Neuron (in vitro differentiated cells): ENCODE measurements around the gene WIPF2.
"Not testable (repeated sequence)": the region's sequence is repeated elsewhere in the genome, so short reads cannot be mapped to it uniquely, and the experiment has no call there.

Experiments
- H2AFZ ChIP-seq: one replicate; pipeline ENCODE4 v1.6.1; 2013; ENCODE audit warnings: low read depth, mild to moderate bottlenecking, inconsistent platforms, low read length, moderate library complexity
- H3K27me3 ChIP-seq: one replicate; pipeline ENCODE4 v1.6.1; 2013; ENCODE audit warnings: low read length; ENCODE audit not compliant: insufficient read depth
- H3K36me3 ChIP-seq: one replicate; pipeline ENCODE4 v1.6.1; 2013; ENCODE audit warnings: low read length; ENCODE audit not compliant: insufficient read depth
- H3K4me1 ChIP-seq: one replicate; pipeline ENCODE4 v1.6.1; 2013; ENCODE audit warnings: low read length; ENCODE audit not compliant: insufficient read depth
- H3K4me3 ChIP-seq: 2 replicates; pipeline ENCODE4 v1.5.1; 2013; ENCODE audit warnings: mild to moderate bottlenecking, low read length, moderate library complexity
- H3K9me3 ChIP-seq: one replicate; pipeline ENCODE4 v1.6.1; 2013; ENCODE audit warnings: low read length

Gene WIPF2

GRCh38 chr17:40301315-40301714 lies 82.2 kb downstream of the WIPF2 start:
- Histone ChIP-seq H3K27me3 (no peaks in the 10 kb centered on the region), H3K9me3 (no peaks in the 10 kb centered on the region), H3K4me1 (peaks cover 2% of the 10 kb centered on the region), H3K4me3 (no peak overlapping the region), H2AFZ (no peak overlapping the region), H3K36me3 (peaks cover 32% of the 10 kb centered on the region)

DNA sequence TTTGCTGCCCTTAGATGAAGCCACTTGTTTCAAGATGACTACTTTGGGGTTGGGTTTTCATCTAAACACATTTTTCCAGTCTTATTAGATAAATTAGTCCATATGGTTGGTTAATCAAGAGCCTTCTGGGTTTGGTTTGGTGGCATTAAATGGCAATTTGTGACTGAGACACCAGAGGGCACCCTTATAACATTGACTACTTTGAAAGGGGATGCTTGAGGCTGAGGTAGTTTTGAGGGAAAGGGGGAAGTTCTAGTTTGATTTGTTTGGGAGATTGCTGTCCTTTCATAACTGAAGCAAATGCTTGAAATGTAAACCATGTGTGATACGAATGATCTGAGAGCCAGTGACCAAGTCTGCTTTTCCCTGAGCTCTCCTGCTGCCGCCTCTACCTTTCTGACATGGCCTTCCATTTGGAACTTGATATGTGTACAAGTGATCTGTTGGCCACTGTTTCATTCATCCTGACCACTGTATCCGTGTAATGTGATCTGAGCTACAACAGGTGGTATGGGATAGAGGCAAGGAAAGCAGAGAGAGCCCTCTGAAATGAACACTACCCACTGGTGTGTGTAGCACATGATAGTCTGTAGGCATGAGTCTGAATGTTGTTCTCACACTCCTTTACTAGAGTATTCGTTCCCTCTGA lies 84.0 kb downstream of the WIPF2 start:
- Histone ChIP-seq H2AFZ (no peak overlapping the region), H3K4me1 (peaks cover 19% of the 10 kb centered on the region), H3K4me3 (no peak overlapping the region), H3K9me3 (no peaks in the 10 kb centered on the region), H3K27me3 (no peaks in the 10 kb centered on the region), H3K36me3 (peaks cover 18% of the 10 kb centered on the region)

DNA sequence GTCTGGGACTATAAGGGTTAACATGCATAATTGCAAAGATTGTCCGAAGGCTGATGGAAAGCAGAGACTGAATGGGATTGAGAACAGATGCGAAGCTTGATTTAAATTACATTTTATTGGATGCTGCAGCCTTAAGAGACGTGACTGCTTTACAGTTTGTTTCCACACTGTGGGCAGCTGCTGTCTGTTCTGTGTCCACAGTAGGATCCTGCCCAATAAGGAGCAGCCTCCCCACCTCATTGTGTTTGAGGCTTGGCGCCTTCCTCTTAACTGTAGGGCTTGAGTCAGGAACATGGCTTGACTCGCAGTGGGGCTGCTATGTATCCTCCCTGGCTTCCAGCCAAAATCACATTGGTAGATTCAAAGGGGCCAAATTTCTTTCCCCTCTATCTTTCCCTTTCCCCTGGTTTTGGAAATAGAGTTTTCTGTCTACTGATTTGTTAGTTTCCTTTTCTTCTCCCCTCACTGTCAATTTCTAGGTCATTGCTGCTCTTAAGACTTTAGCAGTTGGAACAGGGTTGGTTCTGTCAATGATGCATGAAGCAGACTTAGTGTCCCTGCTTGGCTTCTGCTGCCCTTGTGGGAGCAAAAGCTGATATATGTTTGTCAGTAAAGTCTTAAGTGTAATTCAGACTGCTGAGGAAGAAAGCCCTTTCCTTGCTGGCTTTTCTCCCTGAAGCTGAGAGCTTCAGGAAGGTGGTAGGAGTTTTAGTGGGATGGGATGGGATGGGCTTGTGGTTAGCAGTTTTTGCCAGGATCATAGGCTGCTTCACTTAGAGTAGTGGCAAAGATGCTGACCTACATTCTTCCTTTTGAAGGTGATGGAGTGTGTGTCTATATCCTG lies 84.8 kb downstream of the WIPF2 start:
- Histone ChIP-seq H2AFZ (no peak overlapping the region), H3K27me3 (no peaks in the 10 kb centered on the region), H3K4me1 (peaks cover 22% of the 10 kb centered on the region), H3K4me3 (no peak overlapping the region), H3K9me3 (no peaks in the 10 kb centered on the region), H3K36me3 (peaks cover 17% of the 10 kb centered on the region)

GRCh38 chr17:40304552-40304863 lies 85.4 kb downstream of the WIPF2 start:
- not testable (repeated sequence) for H3K27me3 ChIP-seq, H3K9me3 ChIP-seq, H3K4me3 ChIP-seq, H2AFZ ChIP-seq
- Histone ChIP-seq H3K36me3 (peaks cover 17% of the 10 kb centered on the region), H3K4me1 (peaks cover 28% of the 10 kb centered on the region)

DNA sequence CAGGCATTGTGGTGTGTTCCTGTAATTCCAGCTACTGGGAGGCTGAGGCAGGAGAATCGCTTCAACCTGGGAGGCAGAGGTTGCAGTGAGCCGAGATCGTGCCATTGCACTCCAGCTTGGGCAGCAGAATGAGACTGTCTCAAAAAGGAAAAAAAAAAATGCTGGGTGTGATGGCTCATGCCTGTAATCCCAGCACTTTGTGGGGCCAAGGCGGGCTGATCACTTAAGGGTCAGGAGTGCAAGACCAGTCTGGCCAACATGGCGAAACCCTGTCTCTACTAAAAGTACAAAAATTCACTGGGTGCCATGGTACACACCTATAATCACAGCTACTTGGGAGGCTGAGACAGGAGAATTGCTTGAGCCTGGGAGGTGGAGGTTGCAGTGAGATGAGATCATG lies 85.8 kb downstream of the WIPF2 start:
- H2AFZ ChIP-seq, H3K27me3 ChIP-seq, H3K4me3 ChIP-seq, H3K9me3 ChIP-seq: not testable (repeated sequence)
- Histone ChIP-seq H3K36me3 (peaks cover 17% of the 10 kb centered on the region), H3K4me1 (peaks cover 31% of the 10 kb centered on the region)

DNA sequence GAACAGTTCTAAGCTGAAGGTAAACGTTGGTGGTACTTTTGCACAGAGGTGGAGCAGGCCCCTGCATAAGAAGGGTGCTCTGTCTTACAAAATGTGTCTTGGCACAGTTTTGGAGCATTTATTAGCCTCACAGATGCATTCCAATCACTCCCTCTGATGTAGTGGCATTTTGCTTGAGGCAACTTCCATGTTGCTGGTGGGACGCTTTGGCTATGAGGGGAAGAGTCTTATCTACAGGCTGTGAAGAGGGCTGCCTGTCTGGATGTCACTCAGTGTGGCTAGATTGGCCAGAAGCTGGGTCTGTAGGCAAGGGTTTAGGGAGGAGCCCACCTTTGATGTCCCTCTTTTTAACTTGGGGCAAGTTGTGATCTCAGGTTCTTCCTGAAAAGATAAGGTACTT lies 87.3 kb downstream of the WIPF2 start:
- no peak overlapping the region for H3K4me3 ChIP-seq
- no peaks in the 10 kb centered on the region for H3K27me3 ChIP-seq
- H3K4me1 ChIP-seq = peaks cover 36% of the 10 kb centered on the region
- no peak overlapping the region for H2AFZ ChIP-seq
- H3K9me3 ChIP-seq = no peaks in the 10 kb centered on the region
- peaks cover 5% of the 10 kb centered on the region for H3K36me3 ChIP-seq

DNA sequence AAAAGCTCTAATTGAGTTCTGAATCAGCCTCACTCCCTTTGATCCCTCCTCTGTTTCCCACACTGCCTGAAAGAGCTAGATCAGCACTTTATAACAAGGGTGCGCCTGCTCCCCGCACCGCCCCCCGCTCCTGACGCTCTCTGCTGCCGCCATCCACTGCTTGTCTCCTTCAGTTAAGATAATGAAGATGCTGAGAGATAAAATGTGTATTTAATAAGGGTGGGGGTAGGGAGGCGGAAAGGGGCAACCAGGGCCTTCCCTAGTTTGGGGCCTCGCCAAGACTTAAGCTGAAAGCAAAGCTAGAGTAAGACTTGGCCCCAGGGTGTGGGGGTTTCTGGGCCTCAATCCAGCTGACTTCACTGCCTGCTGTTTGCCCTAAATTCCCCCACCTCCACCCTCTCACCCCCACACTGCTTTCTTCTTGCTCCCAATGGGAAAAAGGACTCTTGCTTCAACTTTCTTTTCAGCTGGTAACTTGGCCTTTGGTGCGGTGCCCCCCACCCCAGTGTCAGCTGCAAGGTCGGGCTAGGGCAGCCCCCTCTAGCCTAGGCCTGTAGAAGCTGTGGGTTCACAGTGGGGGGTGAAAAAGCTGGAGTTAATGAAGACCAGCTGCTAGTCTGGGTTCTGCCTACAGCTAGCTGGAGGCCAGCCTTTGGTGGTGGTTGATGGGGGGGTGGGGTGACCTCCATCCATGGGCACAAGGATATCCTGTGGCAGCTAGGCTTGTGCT lies 88.1 kb downstream of the WIPF2 start:
- Histone ChIP-seq H3K36me3 (no peaks in the 10 kb centered on the region), H2AFZ (no peak overlapping the region), H3K4me3 (no peak overlapping the region), H3K27me3 (no peaks in the 10 kb centered on the region), H3K9me3 (no peaks in the 10 kb centered on the region), H3K4me1 (peaks cover 36% of the 10 kb centered on the region)

- Histone ChIP-seq H3K4me3 (no peak overlapping the region), H3K9me3 (no peaks in the 10 kb centered on the region), H2AFZ (no peak overlapping the region), H3K36me3 (no peaks in the 10 kb centered on the region), H3K4me1 (peaks cover 36% of the 10 kb centered on the region), H3K27me3 (no peaks in the 10 kb centered on the region)
Observed at GRCh38 chr17:40307740-40308239, 88.7 kb downstream of the WIPF2 start.

DNA sequence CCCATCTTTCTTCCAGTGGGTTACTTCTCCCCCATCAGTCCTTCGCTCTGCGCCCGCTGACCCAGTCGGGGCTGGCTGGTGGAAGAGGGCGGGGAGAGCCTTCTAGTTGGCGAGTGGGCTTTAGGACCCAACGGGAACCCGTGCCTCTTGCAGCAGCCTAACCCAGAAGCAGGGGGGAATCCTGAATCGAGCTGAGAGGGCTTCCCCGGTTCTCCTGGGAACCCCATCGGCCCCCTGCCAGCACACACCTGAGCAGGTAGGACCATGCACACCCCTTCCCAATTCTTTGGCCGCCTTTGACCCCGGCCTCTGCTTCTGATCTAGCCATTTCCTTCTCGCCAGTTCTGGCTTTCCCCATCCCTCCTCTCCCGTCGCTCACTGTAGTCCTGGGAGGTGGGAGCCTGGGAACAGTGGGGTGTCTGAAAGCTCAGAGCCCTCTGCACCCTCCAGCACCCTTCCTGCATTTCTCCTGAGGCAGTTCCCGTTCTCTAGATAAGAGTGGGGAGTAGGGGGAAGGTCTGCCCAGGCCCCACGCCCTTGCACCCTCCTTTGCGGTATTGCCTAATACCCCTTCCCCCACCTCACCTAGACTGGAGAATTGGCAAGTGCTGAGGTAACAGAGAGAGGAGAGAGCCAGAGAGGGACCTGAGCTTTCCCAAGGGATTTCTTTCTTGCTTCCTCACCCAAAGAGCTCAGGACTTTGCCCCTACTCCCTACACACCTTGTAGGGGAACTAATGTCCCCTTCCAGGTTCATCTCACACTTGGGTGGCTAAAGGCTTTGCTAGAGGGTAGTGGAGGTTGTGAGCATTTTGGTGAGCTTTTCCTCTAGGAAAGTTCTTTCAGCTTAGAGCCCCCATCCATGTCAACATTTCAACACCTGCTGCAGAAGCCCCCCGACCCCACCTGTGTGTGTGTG lies 90.2 kb downstream of the WIPF2 start, which contains the start of gene RARA:
Gene RARA (plus strand): TSS at position 150 of the 918 bp plus-strand sequence. CDS start 22,039 bp downstream, outside the sequence.
- Histone ChIP-seq H3K4me1 (peaks cover 36% of the 10 kb centered on the region), H2AFZ (peak within 1 kb of the TSS; percentile 52), H3K36me3 (no peaks in the 10 kb centered on the region), H3K9me3 (no peaks in the 10 kb centered on the region), H3K4me3 (peak within 1 kb of the TSS; percentile 45), H3K27me3 (no peaks in the 10 kb centered on the region)

- H3K27me3 ChIP-seq = no peaks in the 10 kb centered on the region
- peaks cover 36% of the 10 kb centered on the region for H3K4me1 ChIP-seq
- no peak overlapping the region for H2AFZ ChIP-seq
- H3K36me3 ChIP-seq = no peaks in the 10 kb centered on the region
- H3K9me3 ChIP-seq = no peaks in the 10 kb centered on the region
- no peak overlapping the region for H3K4me3 ChIP-seq
Observed at GRCh38 chr17:40309949-40310510, 90.9 kb downstream of the WIPF2 start.

GRCh38 chr17:40310882-40311391 lies 91.8 kb downstream of the WIPF2 start:
- H2AFZ ChIP-seq = no peak overlapping the region
- peaks cover 38% of the 10 kb centered on the region for H3K4me1 ChIP-seq
- H3K27me3 ChIP-seq = no peaks in the 10 kb centered on the region
- no peaks in the 10 kb centered on the region for H3K36me3 ChIP-seq
- no peak overlapping the region for H3K4me3 ChIP-seq
- H3K9me3 ChIP-seq = no peaks in the 10 kb centered on the region

DNA sequence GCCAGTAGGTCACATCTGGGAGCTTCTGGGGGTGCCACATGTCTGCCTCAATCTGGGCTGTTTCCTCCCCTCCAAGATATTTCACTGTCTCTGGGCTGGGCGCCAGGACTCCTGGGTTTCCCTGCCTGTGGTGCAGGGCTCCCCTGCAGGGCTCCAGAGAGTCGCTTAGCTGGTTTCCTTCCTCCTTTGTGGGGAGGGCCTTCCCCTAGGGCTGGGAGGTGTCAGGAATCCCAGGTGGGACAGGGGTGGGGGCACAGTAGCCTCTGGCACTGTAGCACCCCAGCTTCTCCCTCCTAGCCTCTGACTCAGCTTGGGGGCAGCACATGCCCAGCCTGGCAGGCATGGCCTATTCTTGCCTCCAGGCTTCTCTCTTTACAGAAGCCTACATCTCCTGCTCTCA lies 92.5 kb downstream of the WIPF2 start:
- peaks cover 40% of the 10 kb centered on the region for H3K4me1 ChIP-seq
- H3K4me3 ChIP-seq = no peak overlapping the region
- no peaks in the 10 kb centered on the region for H3K36me3 ChIP-seq
- H2AFZ ChIP-seq = no peak overlapping the region
- no peaks in the 10 kb centered on the region for H3K9me3 ChIP-seq
- H3K27me3 ChIP-seq = no peaks in the 10 kb centered on the region
